T-cell (primary cell): ENCODE results near the gene ZNF683. TPM values are rescaled to one million over a fixed set of nuclear protein-coding genes. Genes with fewer than 3 reads are reported as not detected.

Experiments
- ATAC-seq, 4 experiments: fragments of 200-7000 bp in 3 of 4; fragments of 150-1000 bp in 1 of 4; cut with Tn5 transposase; replicated peaks in 1 of 4; 1 replicate in 3 of 4; 2 replicates in 1 of 4; pipeline ENCODE4 v1.10.0; 2021; ENCODE audit warnings: moderate library complexity in 3 of 4, mild to moderate bottlenecking in 2 of 4, moderate number of reproducible peaks in 1 of 4
- CTCF ChIA-PET, 2 donors: fragments of 300-600 bp; sonication (Branson Sonifier 250); formaldehyde crosslinking; loops; one replicate each; lab custom pipeline; 2022; ENCODE audit warnings: antibody characterized with exemption in 2 of 2; lab: Charles Lee
- POLR2A ChIA-PET, 2 donors: fragments of 300-600 bp; sonication (Branson Sonifier 250); formaldehyde crosslinking; loops; one replicate each; lab custom pipeline; 2022; ENCODE audit warnings: antibody characterized with exemption in 2 of 2; lab: Charles Lee
- DNase-seq, 35 experiments: peaks; one replicate each; pipeline versions ENCODE4 v3.0.0 to v3.0.0-alpha.2; 2013 to 2023
- H3K27ac ChIP-seq: one replicate; pipeline ENCODE4 v1.5.1; 2013; ENCODE audit warnings: low read length
- H3K27me3 ChIP-seq, 2 experiments: replicated peaks in 1 of 2; 1 replicate in 1 of 2; 2 replicates in 1 of 2; pipeline versions ENCODE4 v1.6.1 to v1.7.0; 2013; ENCODE audit warnings: low read length in 1 of 2, mixed read lengths in 1 of 2; ENCODE audit not compliant: control insufficient read depth in 2 of 2, insufficient read depth in 2 of 2; ENCODE audit errors: extremely low read depth in 1 of 2
- H3K36me3 ChIP-seq, 2 donors: 1 replicate in 1 of 2; 2 replicates in 1 of 2; pipeline versions ENCODE4 v1.6.1 to v1.7.0; 2013; ENCODE audit warnings: low read length in 1 of 2; ENCODE audit not compliant: control insufficient read depth in 2 of 2, insufficient read depth in 1 of 2; ENCODE audit errors: extremely low read depth in 1 of 2
- H3K4me1 ChIP-seq, 2 experiments: 1 replicate in 1 of 2; 2 replicates in 1 of 2; pipeline versions ENCODE4 v1.6.1 to v1.7.0; 2013; ENCODE audit warnings: low read length in 2 of 2, mixed read lengths in 1 of 2; ENCODE audit not compliant: insufficient read depth in 2 of 2, control insufficient read depth in 1 of 2; ENCODE audit errors: extremely low read depth in 1 of 2
- H3K4me3 ChIP-seq, 2 donors: 1 replicate in 1 of 2; 2 replicates in 1 of 2; pipeline versions ENCODE4 v1.5.1 to v1.7.0; 2013; ENCODE audit warnings: mild to moderate bottlenecking in 2 of 2, low read length in 1 of 2, moderate library complexity in 1 of 2; ENCODE audit not compliant: control insufficient read depth in 1 of 2; ENCODE audit errors: extremely low read depth in 1 of 2
- H3K9me3 ChIP-seq: 2 replicates; pipeline ENCODE4 v1.7.0; 2013
- H3K27ac Mint-ChIP-seq, 2 donors: one replicate each; pipeline ENCODE4 v1.8.0; 2020 to 2021; ENCODE audit warnings: mild to moderate bottlenecking in 2 of 2, mixed read lengths in 2 of 2
- H3K27me3 Mint-ChIP-seq, 2 donors: one replicate each; pipeline ENCODE4 v1.8.0; 2021 to 2022; ENCODE audit warnings: mixed read lengths in 2 of 2
- H3K36me3 Mint-ChIP-seq: one replicate; pipeline ENCODE4 v1.8.0; 2021; ENCODE audit warnings: mixed read lengths
- H3K4me1 Mint-ChIP-seq, 3 donors: one replicate each; pipeline ENCODE4 v1.8.0; 2020 to 2022; ENCODE audit warnings: mixed read lengths in 3 of 3, mild to moderate bottlenecking in 1 of 3
- H3K4me3 Mint-ChIP-seq, 3 donors: one replicate each; pipeline ENCODE4 v1.8.0; 2020 to 2022; ENCODE audit warnings: mild to moderate bottlenecking in 3 of 3, mixed read lengths in 3 of 3, moderate library complexity in 3 of 3
- H3K9me3 Mint-ChIP-seq, 3 donors: one replicate each; pipeline ENCODE4 v1.8.0; 2020 to 2022; ENCODE audit warnings: mixed read lengths in 3 of 3
- WGBS: methylation state at CpG from one replicate; pipeline ENCODE4 v1.1.5; 2013; ENCODE audit warnings: missing lambda C conversion rate; ENCODE audit not compliant: insufficient coverage; 5-methylcytosine and 5-hydroxymethylcytosine counted together
- total RNA-seq, 35 experiments: library from RNA in 6 of 35; stranded (reverse) in 6 of 35; fragments of 120-200 nt in 1 of 35; gene quantifications; one replicate each; pipeline versions ENCODE4 v1.2.1 to v1.2.4 and lab custom pipeline; 2013 to 2026

Gene ZNF683
- total RNA-seq, 5 donors from 2014 or later (not counting 1 experiment from before 2014, with no cell fraction given) = 0.32 to 23.1 (median 5.3) TPM

- ATAC-seq = no peak
- Histone ChIP-seq H3K4me3 (no peak overlapping the region), H3K27me3 (no peaks in the 10 kb centered on the region), H3K9me3 (no peaks in the 10 kb centered on the region), H3K27ac (peak overlapping the region; percentile 66), H3K4me1 (peaks cover 41 to 96% of the 10 kb centered on the region in 2 experiments), H3K36me3 (no peaks in the 10 kb centered on the region)
- peak overlapping the region in 1 of 3 donors; percentile 74 for H3K4me3 Mint-ChIP-seq
- WGBS = 100% methylated on average over 2 of the region's 5 CpGs
- H3K27ac Mint-ChIP-seq = peak overlapping the region; percentile 87 to 99
- ChIA-PET CTCF (no interaction called here), POLR2A (no interaction called here)
- DNase-seq = no peak
- H3K27me3 Mint-ChIP-seq = no peaks in the 10 kb centered on the region
- peaks cover 77 to 89% (median 78%) of the 10 kb centered on the region in 3 donors for H3K4me1 Mint-ChIP-seq
- H3K9me3 Mint-ChIP-seq = no peaks in the 10 kb centered on the region
- H3K36me3 Mint-ChIP-seq = no peaks in the 10 kb centered on the region
These were observed 511 bp downstream of the ZNF683 start for GRCh38 chr1:26372039-26372438.

DNA sequence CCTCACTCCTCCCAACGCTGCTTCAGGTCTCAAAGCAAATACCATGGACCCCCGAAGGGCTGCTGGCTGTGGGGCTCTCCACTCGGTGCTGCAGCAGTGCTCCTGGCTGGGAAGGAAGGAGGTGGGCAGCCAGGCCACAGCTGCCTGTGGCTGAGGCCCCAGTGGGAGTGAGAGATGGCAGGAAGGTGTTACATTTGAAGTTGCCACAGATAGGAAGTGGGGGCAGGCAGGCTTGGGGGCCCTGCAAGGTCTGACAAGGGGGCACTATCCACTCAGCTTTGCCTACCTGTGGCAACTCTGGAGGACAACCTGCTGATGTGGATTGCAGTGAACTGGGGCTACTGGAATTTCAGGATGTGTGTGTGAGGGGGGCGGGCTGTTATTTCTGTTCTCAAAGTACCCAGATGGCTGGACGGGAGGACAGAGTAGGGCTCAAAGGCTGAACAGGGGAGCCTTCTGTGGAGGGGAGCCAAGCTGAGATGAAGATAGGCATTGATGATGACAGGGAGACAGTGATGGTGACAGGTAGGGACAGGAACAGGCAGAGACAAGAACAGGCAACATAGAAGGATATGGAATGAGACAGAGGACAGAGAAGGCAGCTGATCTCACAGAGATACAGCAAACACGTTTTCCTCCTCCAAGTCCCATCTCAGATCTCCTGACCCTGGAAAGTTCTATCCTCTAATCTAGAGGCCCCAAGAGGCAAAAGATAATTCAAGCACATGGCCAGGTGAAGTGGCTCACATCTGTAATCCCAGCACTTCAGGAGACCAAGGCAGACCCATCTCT, 1.8 kb downstream of the ZNF683 start:
- 48% methylated on average over 3 of the region's 6 CpGs for WGBS
- Mint-ChIP-seq H3K4me1 (peaks cover 64 to 79% (median 69%) of the 10 kb centered on the region in 3 donors), H3K27me3 (no peaks in the 10 kb centered on the region), H3K36me3 (no peaks in the 10 kb centered on the region), H3K27ac (peak overlapping the region; percentile 87 to 99), H3K9me3 (no peaks in the 10 kb centered on the region), H3K4me3 (peak overlapping the region; percentile 42 to 74 (median 52))
- peak overlapping the region in 1 of 2 donors; percentile 42 for H3K4me3 ChIP-seq
- ChIA-PET POLR2A (interaction anchor here in 1 of 2 donors (0.6 to 0.7 kb wide), 2 partner anchors 9 to 10 kb away, joined by 6 to 11 read pairs; no protein-coding TSS in a partner anchor), CTCF (no interaction called here)
- H3K36me3 ChIP-seq = no peaks in the 10 kb centered on the region
- DNase-seq (peak in 4 of 35 experiments; percentile 6 to 36 (median 25)), ATAC-seq (peak in 3 of 4 experiments; percentile 24 to 38 (median 30))
- H3K27me3 ChIP-seq = no peaks in the 10 kb centered on the region
- peaks cover 35 to 86% of the 10 kb centered on the region in 2 experiments for H3K4me1 ChIP-seq
- peak overlapping the region; percentile 53 for H3K27ac ChIP-seq
- H3K9me3 ChIP-seq = no peaks in the 10 kb centered on the region

GRCh38 chr1:26368486-26368885, 4.1 kb downstream of the ZNF683 start:
- Mint-ChIP-seq H3K36me3 (no peaks in the 10 kb centered on the region), H3K4me3 (peak overlapping the region in 1 of 3 donors; percentile 31), H3K27me3 (no peaks in the 10 kb centered on the region), H3K9me3 (no peaks in the 10 kb centered on the region), H3K4me1 (peaks cover 56 to 73% (median 61%) of the 10 kb centered on the region in 3 donors), H3K27ac (peak overlapping the region; percentile 58 to 61)
- CTCF ChIA-PET = no interaction called here
- Histone ChIP-seq H3K27me3 (peaks cover 0 to 10% of the 10 kb centered on the region in 2 experiments), H3K27ac (no peak overlapping the region), H3K4me3 (no peak overlapping the region), H3K9me3 (no peaks in the 10 kb centered on the region), H3K4me1 (peaks cover 18 to 80% of the 10 kb centered on the region in 2 experiments), H3K36me3 (no peaks in the 10 kb centered on the region)
- no peak for DNase-seq
- no peak for ATAC-seq
- POLR2A ChIA-PET = no interaction called here
- 100% methylated on average over 2 of the region's 3 CpGs for WGBS

GRCh38 chr1:26368006-26368405, 4.5 kb downstream of the ZNF683 start:
- H3K27ac Mint-ChIP-seq = peak overlapping the region in 1 of 2 donors; percentile 66
- peaks cover 56 to 73% (median 60%) of the 10 kb centered on the region in 3 donors for H3K4me1 Mint-ChIP-seq

GRCh38 chr1:26367441-26367840, 5.1 kb downstream of the ZNF683 start:
- Histone ChIP-seq H3K27me3 (peaks cover 0 to 10% of the 10 kb centered on the region in 2 experiments), H3K36me3 (no peaks in the 10 kb centered on the region), H3K4me3 (peak overlapping the region in 1 of 2 donors; percentile 6), H3K9me3 (no peaks in the 10 kb centered on the region), H3K4me1 (peaks cover 17 to 80% of the 10 kb centered on the region in 2 experiments), H3K27ac (no peak overlapping the region)
- no peak for ATAC-seq
- CTCF ChIA-PET = interaction anchor here in 1 of 2 donors (0.6 kb wide), 1 partner anchor 548 kb away, joined by 3 read pairs; the partner anchor contains the start of gene MTFR1L
- Mint-ChIP-seq H3K27me3 (peaks cover 0 to 2% of the 10 kb centered on the region in 2 donors), H3K27ac (no peak overlapping the region), H3K36me3 (no peaks in the 10 kb centered on the region), H3K4me3 (no peak overlapping the region), H3K9me3 (no peaks in the 10 kb centered on the region), H3K4me1 (peaks cover 52 to 73% (median 59%) of the 10 kb centered on the region in 3 donors)
- POLR2A ChIA-PET = no interaction called here
- DNase-seq = no peak
- 82% methylated on average over 6 of the region's 6 CpGs for WGBS

More at GRCh38 chr1:26368006-26368405, 4.5 kb downstream of the ZNF683 start:
- no peaks in the 10 kb centered on the region for H3K9me3 ChIP-seq
- no peak overlapping the region for H3K4me3 ChIP-seq
- H3K27me3 ChIP-seq = peaks cover 0 to 10% of the 10 kb centered on the region in 2 experiments
- Mint-ChIP-seq H3K9me3 (no peaks in the 10 kb centered on the region), H3K4me3 (peak overlapping the region in 2 of 3 donors; percentile 13 to 28), H3K27me3 (no peaks in the 10 kb centered on the region), H3K36me3 (no peaks in the 10 kb centered on the region)
- WGBS = 80% methylated on average over 1 of the region's 4 CpGs
- CTCF ChIA-PET = no interaction called here
- DNase-seq (no peak), ATAC-seq (no peak)
- no peaks in the 10 kb centered on the region for H3K36me3 ChIP-seq
- no peak overlapping the region for H3K27ac ChIP-seq
- POLR2A ChIA-PET = no interaction called here
- peaks cover 20 to 80% of the 10 kb centered on the region in 2 experiments for H3K4me1 ChIP-seq

DNA sequence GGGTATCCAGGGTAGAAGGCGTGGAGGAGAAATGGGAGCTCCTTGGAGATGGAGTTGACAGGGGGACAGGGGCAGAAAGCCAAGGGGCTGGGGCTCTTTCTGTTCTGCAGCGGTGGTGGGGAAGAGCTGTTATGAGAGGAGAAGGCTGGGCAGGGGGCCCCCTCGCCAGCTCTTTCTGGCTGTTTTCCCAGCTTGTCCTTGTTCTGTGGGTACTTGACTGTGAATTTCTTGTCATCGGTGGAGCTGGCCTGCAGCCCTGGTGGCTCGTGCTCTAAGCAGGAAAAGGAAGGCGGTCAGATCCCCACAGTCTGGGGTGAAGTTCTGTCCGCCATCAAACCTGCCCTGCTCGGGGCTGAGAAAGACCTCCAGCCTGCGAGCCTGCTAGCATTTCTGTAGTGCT, 7.6 kb downstream of the ZNF683 start:
- Mint-ChIP-seq H3K4me3 (no peak overlapping the region), H3K27ac (peak overlapping the region; percentile 34 to 73), H3K27me3 (peaks cover 4 to 16% of the 10 kb centered on the region in 2 donors), H3K9me3 (no peaks in the 10 kb centered on the region), H3K36me3 (no peaks in the 10 kb centered on the region), H3K4me1 (peaks cover 44 to 71% (median 58%) of the 10 kb centered on the region in 3 donors)
- ATAC-seq = no peak
- CTCF ChIA-PET = interaction anchor here (0.7 to 3.0 kb wide), 10 partner anchors 9 to 89 kb away, joined by 3 to 18 read pairs (median 4); no protein-coding TSS in a partner anchor
- H3K9me3 ChIP-seq = no peaks in the 10 kb centered on the region
- POLR2A ChIA-PET = interaction anchor here in 1 of 2 donors (0.6 kb wide), 1 partner anchor 1102 kb away, joined by 7 read pairs; no protein-coding TSS in a partner anchor
- H3K4me3 ChIP-seq = no peak overlapping the region
- H3K27me3 ChIP-seq = peaks cover 0 to 29% of the 10 kb centered on the region in 2 experiments
- peaks cover 8 to 76% of the 10 kb centered on the region in 2 experiments for H3K4me1 ChIP-seq
- H3K27ac ChIP-seq = no peak overlapping the region
- 75% methylated on average over 7 of the region's 9 CpGs for WGBS
- no peaks in the 10 kb centered on the region for H3K36me3 ChIP-seq
- DNase-seq = no peak
